ENCODE measurements around the gene BATF3. TPM values are rescaled to one million over a fixed set of nuclear protein-coding genes. Genes with fewer than 3 reads are reported as not detected.

The BATF3 gene
- total RNA-seq, 1 donor from 2014 or later = not detected

DNA sequence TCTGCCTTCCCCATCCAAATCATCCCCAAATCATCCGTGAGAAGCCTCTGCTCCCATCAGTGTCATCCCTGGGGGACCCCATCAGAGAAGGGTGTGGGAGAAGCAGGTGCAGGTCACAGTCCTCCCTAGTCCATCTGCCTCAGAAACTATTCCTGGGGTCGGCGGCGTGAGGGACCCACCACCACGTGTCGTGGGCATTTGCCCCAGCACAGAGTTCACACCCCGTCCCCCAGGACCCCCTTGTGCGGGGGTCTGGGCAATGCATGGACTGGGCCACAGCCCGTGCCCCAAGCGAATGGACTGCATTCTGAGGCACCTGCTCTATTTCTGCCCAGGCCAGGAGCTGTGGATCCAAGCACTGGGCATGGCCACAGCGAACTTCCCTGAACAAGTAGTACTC is 52.6 kb downstream of the BATF3 start:
- DNase-seq (ENCODE audit: low read depth) = no peak
- H3K4me3 ChIP-seq (ENCODE audit: low read depth, low read length) = no peak overlapping the region
- TF ChIP-seq, protein P1, sequence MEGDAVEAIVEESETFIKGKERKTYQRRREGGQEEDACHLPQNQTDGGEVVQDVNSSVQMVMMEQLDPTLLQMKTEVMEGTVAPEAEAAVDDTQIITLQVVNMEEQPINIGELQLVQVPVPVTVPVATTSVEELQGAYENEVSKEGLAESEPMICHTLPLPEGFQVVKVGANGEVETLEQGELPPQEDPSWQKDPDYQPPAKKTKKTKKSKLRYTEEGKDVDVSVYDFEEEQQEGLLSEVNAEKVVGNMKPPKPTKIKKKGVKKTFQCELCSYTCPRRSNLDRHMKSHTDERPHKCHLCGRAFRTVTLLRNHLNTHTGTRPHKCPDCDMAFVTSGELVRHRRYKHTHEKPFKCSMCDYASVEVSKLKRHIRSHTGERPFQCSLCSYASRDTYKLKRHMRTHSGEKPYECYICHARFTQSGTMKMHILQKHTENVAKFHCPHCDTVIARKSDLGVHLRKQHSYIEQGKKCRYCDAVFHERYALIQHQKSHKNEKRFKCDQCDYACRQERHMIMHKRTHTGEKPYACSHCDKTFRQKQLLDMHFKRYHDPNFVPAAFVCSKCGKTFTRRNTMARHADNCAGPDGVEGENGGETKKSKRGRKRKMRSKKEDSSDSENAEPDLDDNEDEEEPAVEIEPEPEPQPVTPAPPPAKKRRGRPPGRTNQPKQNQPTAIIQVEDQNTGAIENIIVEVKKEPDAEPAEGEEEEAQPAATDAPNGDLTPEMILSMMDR (conservative IDR thresholded peaks at IDR 0.05; ENCODE audit: low read depth, low read length) = no peak

DNA sequence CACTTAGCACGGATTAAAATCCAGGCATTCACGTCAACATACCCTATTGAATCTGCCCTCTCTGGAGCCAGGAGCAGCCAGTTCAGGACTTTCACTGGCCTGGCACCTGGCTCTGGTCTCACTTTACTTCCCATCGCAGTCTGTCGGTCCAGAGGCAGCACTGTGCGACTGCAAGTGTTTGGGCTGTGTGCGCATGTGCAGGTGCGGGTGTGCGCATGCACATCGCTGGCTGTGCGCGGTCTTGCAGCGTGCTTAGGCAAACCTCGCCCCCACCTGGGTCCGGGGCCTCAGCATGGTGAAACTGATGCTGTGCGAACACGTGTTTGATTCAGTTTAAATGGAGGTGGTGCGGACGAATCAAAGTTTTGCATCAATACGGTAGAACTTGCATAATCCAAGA is 53.1 kb downstream of the BATF3 start:
- H3K4me3 ChIP-seq (ENCODE audit: low read depth, low read length) = no peak overlapping the region
- no peak for DNase-seq (ENCODE audit: low read depth)
- TF ChIP-seq, protein P1 (conservative IDR thresholded peaks at IDR 0.05; ENCODE audit: low read depth, low read length) = no peak

DNA sequence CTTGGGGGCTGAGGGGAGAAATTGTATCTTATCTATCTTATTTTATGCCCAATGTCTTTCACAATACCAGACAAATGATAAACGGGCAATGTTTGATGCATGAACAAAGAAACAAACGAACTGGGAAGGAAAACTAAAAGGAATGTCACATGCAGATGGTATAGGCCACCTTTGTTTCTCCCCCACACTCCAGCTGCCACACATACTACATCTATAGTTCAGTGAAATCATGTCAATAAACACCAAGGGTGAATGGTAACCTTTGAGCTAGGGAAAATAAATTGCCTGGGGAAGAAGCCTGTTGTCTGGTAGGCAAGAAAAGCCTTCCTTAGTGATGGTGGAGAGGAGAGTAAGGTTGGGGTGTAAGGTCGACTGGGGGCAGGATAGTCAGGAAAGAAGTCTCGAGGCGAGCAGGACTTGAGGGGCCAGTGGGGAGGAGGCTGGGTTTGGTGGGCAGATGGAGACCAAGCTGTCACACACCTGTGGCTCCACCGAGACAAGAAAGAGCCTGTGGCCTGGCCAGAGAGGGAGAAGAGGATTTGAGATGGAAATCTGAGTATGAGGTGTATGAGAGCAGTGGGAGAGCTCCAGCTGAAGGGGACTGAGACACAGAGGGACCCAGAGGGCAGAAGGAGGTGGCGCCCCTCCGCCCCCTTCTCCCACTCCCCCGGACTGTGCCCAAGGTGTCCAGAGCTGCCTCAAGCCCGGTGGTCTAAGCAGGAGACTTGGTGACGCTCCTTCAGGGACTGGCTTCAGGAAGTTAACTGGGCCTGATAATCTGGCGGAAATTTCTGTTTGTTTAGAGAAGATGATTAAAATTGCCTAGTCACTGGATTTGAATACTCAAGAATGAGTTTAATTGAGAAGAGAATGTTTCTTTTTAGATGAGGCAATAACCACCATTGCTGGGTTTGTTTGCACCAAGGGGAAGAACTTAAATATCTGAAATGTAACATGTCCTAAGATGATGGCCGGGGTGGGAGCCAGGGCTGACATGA is 53.8 kb downstream of the BATF3 start:
- no peak for DNase-seq (ENCODE audit: low read depth)

DNA sequence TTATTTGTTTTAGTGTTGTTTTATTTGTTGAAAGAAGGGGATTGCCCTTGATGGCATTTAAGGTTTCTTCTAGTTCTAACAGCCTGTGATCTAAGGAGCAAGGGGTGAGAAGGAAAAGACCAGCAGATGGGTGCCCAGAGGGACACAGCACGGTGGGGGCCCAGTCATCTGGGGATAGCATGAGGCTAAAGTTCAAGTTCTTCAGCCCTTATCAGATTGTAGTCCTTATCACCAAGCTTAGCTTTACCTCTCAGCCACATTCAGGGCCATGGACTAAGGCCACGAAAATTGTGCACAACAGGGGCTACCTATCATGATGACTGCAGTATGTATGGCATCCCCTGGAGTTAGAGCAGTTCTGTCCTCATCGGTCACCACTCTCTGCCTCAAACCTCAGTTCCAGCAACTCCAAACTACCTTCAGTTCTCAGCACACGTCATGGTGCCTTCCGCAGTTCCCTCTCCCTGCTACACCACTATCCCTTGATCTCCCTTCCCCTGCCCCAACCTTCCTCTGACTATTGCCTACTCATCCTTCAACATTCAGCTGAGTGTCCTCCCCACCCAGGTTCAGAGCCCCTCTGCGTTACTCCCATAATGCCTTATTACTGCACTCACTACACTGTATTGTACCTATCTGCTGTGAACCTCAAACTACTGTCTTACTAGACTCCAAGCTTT is 54.6 kb downstream of the BATF3 start:
- TF ChIP-seq, protein P1 (conservative IDR thresholded peaks at IDR 0.05; ENCODE audit: low read depth, low read length) = no peak
- no peak for DNase-seq (ENCODE audit: low read depth)
- H3K4me3 ChIP-seq (ENCODE audit: low read depth, low read length) = no peak overlapping the region

More for the DNA sequence above, 53.8 kb downstream of the BATF3 start:
- no peak overlapping the region for H3K4me3 ChIP-seq (ENCODE audit: low read depth, low read length)
- TF ChIP-seq, protein P1 (conservative IDR thresholded peaks at IDR 0.05; ENCODE audit: low read depth, low read length) = no peak

DNA sequence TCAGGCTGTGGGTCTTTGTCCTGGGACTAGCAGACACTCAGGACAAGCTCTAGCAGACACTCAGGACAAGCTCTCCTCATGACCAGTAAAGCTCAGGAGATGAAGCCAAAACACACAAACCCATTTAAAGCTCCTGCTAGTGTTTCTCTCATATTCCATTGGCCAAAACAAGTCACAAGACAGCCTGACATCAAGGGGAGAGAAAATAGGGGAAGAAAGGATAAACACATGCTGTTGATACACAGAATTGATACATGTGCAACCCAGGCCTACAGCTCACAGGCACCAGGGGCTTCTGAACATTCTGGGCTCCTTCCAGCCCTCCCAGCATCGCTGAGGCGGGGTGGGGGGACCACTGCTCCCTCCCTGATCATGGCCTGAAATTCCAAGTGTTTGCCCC is 55.8 kb downstream of the BATF3 start:
- no peak overlapping the region for H3K4me3 ChIP-seq (ENCODE audit: low read depth, low read length)
- TF ChIP-seq, protein P1 (conservative IDR thresholded peaks at IDR 0.05; ENCODE audit: low read depth, low read length) = no peak
- DNase-seq (ENCODE audit: low read depth) = no peak

DNA sequence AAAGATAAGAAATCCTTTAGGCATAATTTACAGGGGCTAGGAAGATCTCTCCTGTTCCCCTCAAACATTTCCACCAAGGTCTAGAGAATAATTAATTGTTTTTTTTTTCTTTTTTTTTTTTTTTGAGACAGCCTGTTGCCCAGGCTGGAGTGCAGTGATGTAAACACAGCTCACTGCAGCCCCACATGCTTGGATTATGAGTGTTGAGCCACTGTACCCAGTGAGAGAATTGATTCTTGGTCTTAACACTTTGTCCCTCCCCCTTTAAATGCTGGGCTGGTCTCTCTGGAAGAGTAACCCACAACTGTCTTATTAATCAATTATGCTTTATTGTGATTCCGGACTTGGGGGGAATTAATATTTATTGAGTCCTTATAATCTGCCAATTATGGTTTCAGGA is 57.7 kb downstream of the BATF3 start:
- H3K4me3 ChIP-seq (ENCODE audit: low read depth, low read length) = no peak overlapping the region
- TF ChIP-seq, protein P1 (conservative IDR thresholded peaks at IDR 0.05; ENCODE audit: low read depth, low read length) = no peak
- no peak for DNase-seq (ENCODE audit: low read depth)
